ENCODE measurements around the gene CRACDL. TPM values are rescaled to one million over a fixed set of nuclear protein-coding genes. Genes with fewer than 3 reads are reported as not detected.

The CRACDL gene
- polyA plus RNA-seq, 1 experiment: not detected

DNA sequence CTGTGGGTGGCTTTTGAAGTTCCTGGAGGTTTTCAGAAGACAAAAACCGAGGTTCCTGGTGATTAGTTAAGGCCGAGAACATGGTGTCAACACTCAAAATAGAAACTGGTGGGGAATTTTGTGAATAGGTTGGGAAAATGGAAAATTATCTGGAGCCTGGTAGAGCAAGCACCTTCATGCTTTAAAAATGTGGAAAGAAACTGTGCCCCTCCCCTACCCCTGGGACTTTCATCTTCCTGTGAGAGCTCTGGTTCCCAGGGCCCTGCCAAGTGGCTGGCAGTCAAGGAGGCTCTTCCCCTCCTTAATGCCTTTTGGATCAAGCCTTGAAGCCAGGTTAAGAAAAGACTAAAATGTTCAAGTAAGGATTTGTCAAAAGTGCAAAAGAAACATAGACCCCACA, 1.9 kb upstream of the CRACDL start:
- POLR2A ChIA-PET: no interaction called here
- no peak overlapping the region for H3K4me3 ChIP-seq (ENCODE audit: low read depth, low read length)
- CTCF ChIA-PET: no interaction called here
- DNase-seq (ENCODE audit: low read depth): no peak
- H3K27me3 ChIP-seq (ENCODE audit: control insufficient read depth, insufficient read depth, low read length): peaks cover 26% of the 10 kb centered on the region
- TF ChIP-seq, protein P1, sequence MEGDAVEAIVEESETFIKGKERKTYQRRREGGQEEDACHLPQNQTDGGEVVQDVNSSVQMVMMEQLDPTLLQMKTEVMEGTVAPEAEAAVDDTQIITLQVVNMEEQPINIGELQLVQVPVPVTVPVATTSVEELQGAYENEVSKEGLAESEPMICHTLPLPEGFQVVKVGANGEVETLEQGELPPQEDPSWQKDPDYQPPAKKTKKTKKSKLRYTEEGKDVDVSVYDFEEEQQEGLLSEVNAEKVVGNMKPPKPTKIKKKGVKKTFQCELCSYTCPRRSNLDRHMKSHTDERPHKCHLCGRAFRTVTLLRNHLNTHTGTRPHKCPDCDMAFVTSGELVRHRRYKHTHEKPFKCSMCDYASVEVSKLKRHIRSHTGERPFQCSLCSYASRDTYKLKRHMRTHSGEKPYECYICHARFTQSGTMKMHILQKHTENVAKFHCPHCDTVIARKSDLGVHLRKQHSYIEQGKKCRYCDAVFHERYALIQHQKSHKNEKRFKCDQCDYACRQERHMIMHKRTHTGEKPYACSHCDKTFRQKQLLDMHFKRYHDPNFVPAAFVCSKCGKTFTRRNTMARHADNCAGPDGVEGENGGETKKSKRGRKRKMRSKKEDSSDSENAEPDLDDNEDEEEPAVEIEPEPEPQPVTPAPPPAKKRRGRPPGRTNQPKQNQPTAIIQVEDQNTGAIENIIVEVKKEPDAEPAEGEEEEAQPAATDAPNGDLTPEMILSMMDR (IDR thresholded peaks at IDR 0.05; ENCODE audit: insufficient read depth, low read depth, low read length): no peak
- no peaks in the 10 kb centered on the region for H3K36me3 ChIP-seq (ENCODE audit: control insufficient read depth, insufficient read depth, low read length)

DNA sequence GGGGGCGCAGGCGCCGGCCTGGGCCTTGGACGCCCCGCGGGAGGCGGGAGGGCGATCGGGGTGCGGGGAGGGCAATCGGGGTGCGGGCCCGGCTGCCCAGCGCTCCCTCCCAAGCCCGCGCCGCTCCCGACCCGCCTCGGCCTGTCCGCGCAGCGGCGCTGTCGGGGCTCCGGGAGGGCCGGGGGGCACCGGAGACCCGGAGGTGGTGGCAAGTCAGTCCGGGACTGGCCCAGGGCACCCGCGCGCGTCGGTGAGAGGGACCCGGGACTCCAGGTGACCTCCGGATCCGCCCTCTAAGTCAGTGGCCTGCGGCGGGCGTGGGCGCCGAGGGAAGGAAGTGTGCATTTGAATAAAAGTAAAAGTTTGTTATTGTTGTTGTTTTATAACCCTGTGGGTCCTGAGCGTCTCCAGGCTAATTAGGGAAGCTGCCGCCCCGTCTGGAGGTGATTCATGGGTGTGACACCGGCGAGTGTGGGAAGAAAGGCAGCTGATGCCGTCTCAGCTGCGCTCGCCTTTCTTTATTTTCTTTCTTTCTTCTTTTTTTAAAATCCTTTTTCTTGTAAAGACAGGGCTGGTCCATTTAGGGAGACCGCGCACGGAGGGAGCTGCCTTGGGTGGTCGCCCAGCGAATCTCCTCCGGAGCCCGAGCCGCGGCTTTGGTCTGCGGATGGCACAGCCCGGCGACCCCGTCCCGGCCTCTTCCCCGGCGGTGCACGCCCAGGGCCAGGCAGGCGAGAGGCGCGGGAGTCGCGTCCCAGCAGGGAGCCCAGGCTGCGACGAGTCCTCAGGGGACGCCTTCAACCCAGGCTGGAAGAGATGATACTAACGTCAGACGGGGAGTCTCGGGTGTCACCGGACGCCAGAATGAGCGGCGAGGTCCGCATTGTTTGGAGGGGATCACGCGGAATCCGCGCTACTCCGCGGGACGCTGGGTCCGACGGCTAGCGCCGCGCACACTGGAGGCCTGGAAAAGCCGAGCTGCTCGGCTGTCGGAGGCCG, 627 bp upstream of the CRACDL start:
- TF ChIP-seq, protein P1 (IDR thresholded peaks at IDR 0.05; ENCODE audit: insufficient read depth, low read depth, low read length): no peak
- CTCF ChIA-PET: no interaction called here
- DNase-seq (ENCODE audit: low read depth): no peak
- POLR2A ChIA-PET: no interaction called here
- no peaks in the 10 kb centered on the region for H3K36me3 ChIP-seq (ENCODE audit: control insufficient read depth, insufficient read depth, low read length)
- no peak overlapping the region for H3K4me3 ChIP-seq (ENCODE audit: low read depth, low read length)
- peaks cover 28% of the 10 kb centered on the region for H3K27me3 ChIP-seq (ENCODE audit: control insufficient read depth, insufficient read depth, low read length)

- Histone ChIP-seq H3K27me3 (ENCODE audit: control insufficient read depth, insufficient read depth, low read length) (peaks cover 28% of the 10 kb centered on the region), H3K4me3 (ENCODE audit: low read depth, low read length) (no peak overlapping the region), H3K36me3 (ENCODE audit: control insufficient read depth, insufficient read depth, low read length) (no peaks in the 10 kb centered on the region)
- no peak for DNase-seq (ENCODE audit: low read depth)
- CTCF ChIA-PET: no interaction called here
- TF ChIP-seq, protein P1 (IDR thresholded peaks at IDR 0.05; ENCODE audit: insufficient read depth, low read depth, low read length): no peak
- POLR2A ChIA-PET: no interaction called here
These were observed 784 bp downstream of the CRACDL start for GRCh38 chr2:98935111-98935770.

DNA sequence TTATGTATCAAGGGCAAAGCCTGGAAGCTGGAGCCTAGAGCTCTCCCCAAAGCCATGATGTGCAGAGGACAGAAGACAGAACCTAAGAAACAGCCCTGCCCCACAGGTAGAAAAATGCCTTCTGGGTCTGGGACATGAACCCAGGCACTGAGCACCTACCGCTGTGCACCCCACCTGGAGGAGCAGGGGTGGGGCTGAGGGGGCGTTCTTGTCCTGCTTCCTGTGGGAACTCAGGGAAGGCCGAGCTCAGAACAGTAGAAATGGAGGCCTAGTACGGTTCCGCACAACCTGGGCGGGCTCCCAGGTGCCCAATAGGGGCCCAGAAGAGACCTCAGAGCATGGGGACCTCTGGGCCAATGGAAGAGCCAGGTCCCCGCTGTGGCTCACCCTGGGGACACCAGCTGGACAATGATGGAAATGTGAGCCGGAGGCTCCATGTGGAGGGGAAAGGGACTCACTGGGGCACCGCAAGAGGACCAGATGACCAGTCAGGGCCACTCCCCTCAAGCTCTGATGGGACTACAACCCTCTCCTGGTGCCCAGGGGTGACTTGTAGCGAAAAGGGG, 3.2 kb downstream of the CRACDL start:
- Histone ChIP-seq H3K4me3 (ENCODE audit: low read depth, low read length) (no peak overlapping the region), H3K27me3 (ENCODE audit: control insufficient read depth, insufficient read depth, low read length) (peaks cover 21% of the 10 kb centered on the region), H3K36me3 (ENCODE audit: control insufficient read depth, insufficient read depth, low read length) (no peaks in the 10 kb centered on the region)
- POLR2A ChIA-PET: no interaction called here
- TF ChIP-seq, protein P1 (IDR thresholded peaks at IDR 0.05; ENCODE audit: insufficient read depth, low read depth, low read length): no peak
- CTCF ChIA-PET: no interaction called here
- DNase-seq (ENCODE audit: low read depth): no peak

DNA sequence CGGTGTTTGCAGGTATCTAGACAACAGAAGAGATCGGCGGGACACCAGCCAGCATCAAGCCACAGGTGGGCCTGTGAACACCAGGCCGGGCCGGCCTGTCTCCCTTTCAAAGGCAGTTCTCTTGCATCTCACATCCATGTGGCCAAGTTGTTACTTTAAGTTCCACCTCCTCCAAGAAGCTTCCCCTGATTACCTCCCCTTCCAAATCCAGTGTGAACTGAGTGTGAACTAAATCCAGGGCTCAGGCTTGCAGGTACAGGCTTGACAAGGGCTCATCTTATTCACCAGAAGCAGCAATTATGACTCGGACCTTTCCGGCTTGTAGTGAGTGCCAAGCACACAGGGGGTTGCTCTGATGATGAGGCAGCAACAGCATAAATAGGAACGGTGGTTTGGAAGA, 3.9 kb downstream of the CRACDL start:
- ChIA-PET CTCF (interaction anchor here (0.6 kb wide), 1 partner anchor 9 kb away, joined by 3 read pairs; no protein-coding TSS in a partner anchor), POLR2A (no interaction called here)
- H3K4me3 ChIP-seq (ENCODE audit: low read depth, low read length): no peak overlapping the region
- DNase-seq (ENCODE audit: low read depth): no peak
- no peaks in the 10 kb centered on the region for H3K36me3 ChIP-seq (ENCODE audit: control insufficient read depth, insufficient read depth, low read length)
- peaks cover 18% of the 10 kb centered on the region for H3K27me3 ChIP-seq (ENCODE audit: control insufficient read depth, insufficient read depth, low read length)
- TF ChIP-seq, protein P1 (IDR thresholded peaks at IDR 0.05; ENCODE audit: insufficient read depth, low read depth, low read length): no peak

Measured in BJ (cell line).